HG02642 (cell line): ENCODE measurements around the gene CYP1B1.
A peak's percentile ranks its signal among the peaks of the same experiment; 100 is the strongest.

Source experiments
- ATAC-seq: cut with Tn5 transposase; IDR thresholded peaks from one replicate; pipeline ENCODE4 v1.9.1; 2021; ENCODE audit warnings: mild to moderate bottlenecking; ENCODE audit not compliant: unreplicated experiment, poor library complexity

CYP1B1 gene

GRCh38 chr2:38077431-38077769 lies 1.4 kb upstream of the CYP1B1 start:
- no peak for ATAC-seq

GRCh38 chr2:38076710-38077430 lies 919 bp upstream of the CYP1B1 start:
- peak; percentile 62 for ATAC-seq

GRCh38 chr2:38076152-38076709 lies 280 bp upstream of the CYP1B1 start:
- ATAC-seq, result peak; percentile 41

GRCh38 chr2:38074764-38075506 lies 1.0 kb downstream of the CYP1B1 start:
- ATAC-seq, result no peak

GRCh38 chr2:38074058-38074763 lies 1.7 kb downstream of the CYP1B1 start:
- no peak for ATAC-seq

GRCh38 chr2:38073211-38074057 lies 2.5 kb downstream of the CYP1B1 start:
- no peak for ATAC-seq

GRCh38 chr2:38070438-38070837 lies 5.5 kb downstream of the CYP1B1 start:
- no peak for ATAC-seq

GRCh38 chr2:38068234-38068633 lies 7.7 kb downstream of the CYP1B1 start:
- ATAC-seq, result no peak

GRCh38 chr2:38066421-38067115 lies 9.4 kb downstream of the CYP1B1 start:
- no peak for ATAC-seq

- ATAC-seq, result no peak
Measured at GRCh38 chr2:38065502-38066135, 10.3 kb downstream of the CYP1B1 start.

GRCh38 chr2:38064801-38065501 lies 11.0 kb downstream of the CYP1B1 start:
- ATAC-seq, result no peak

GRCh38 chr2:38060236-38061018 lies 15.5 kb downstream of the CYP1B1 start:
- no peak for ATAC-seq

GRCh38 chr2:38057651-38058410 lies 18.1 kb downstream of the CYP1B1 start:
- ATAC-seq, result no peak

- no peak for ATAC-seq
Measured at GRCh38 chr2:38056216-38056615, 19.7 kb downstream of the CYP1B1 start.

- ATAC-seq, result no peak
Measured at GRCh38 chr2:38045811-38046210, 30.1 kb downstream of the CYP1B1 start.

- ATAC-seq, result no peak
Measured at GRCh38 chr2:38039121-38039910, 36.6 kb downstream of the CYP1B1 start.
